ENCODE data around the gene SF3A2.

DNA sequence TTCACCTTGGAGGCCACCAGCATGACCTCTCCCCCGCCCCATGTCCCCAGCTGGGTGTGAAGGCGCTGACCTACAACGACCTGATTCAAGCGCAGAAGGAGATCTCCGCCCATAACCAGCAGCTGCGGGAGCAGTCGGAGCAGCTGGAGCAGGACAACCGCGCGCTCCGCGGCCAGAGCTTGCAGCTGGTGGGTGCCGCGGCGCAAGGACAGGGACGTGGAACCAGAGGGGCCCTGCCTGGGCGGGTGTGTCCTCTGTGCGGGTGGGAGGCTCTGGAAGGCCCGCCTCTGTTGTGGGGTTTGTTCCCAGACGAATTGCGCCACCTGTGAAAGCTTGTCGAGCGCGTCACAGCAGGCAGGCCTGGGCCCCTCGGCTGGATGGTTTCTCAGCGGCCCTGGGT lies 22.8 kb upstream of the SF3A2 start:
- TF ChIP-seq CTCF (IDR thresholded peaks at IDR 0.05; ENCODE audit: low read depth, low read length, missing input control) (no peak), JUND (IDR thresholded peaks at IDR 0.05) (no peak), FOXA1 (IDR thresholded peaks at IDR 0.05) (no peak), SP1 (IDR thresholded peaks at IDR 0.05) (no peak), TAF1 (conservative IDR thresholded peaks at IDR 0.05) (no peak), NR2F2 (IDR thresholded peaks at IDR 0.05) (no peak), EGR1 (IDR thresholded peaks at IDR 0.05; ENCODE audit: low read depth in 2 of 2) (no peak), ZBTB33 (IDR thresholded peaks at IDR 0.05) (no peak)
- TF ChIP-seq, protein P1, sequence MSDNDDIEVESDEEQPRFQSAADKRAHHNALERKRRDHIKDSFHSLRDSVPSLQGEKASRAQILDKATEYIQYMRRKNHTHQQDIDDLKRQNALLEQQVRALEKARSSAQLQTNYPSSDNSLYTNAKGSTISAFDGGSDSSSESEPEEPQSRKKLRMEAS (IDR thresholded peaks at IDR 0.05): no peak
